Loucy (cell line): Measurements from ENCODE around the gene NUP214.

Source experiments
- H2AFZ ChIP-seq: fragments of 200-600 bp; sonication (generic); 2 replicates; pipeline ENCODE4 v1.6.0; 2016; ENCODE audit warnings: antibody characterized with exemption, mild to moderate bottlenecking, low read length, moderate library complexity
- H3F3A ChIP-seq: fragments of 200-600 bp; 2 replicates; pipeline ENCODE4 v1.6.0; 2016; ENCODE audit warnings: antibody characterized with exemption, low read depth, mild to moderate bottlenecking
- H3K27me3 ChIP-seq: fragments of 200-600 bp; sonication (generic); 2 replicates; pipeline ENCODE4 v1.6.1; 2014; ENCODE audit warnings: low read length, mild to moderate bottlenecking; ENCODE audit not compliant: insufficient read depth, poor library complexity, severe bottlenecking
- H3K36me3 ChIP-seq: fragments of 200-600 bp; sonication (generic); 2 replicates; pipeline ENCODE4 v1.6.1; 2016; ENCODE audit warnings: low read length; ENCODE audit not compliant: insufficient read depth
- H3K4me1 ChIP-seq: fragments of 200-600 bp; sonication (generic); 2 replicates; pipeline ENCODE4 v1.5.1; 2014; ENCODE audit warnings: low read length, mild to moderate bottlenecking; ENCODE audit not compliant: insufficient read depth, poor library complexity, severe bottlenecking
- H3K4me2 ChIP-seq: fragments of 200-600 bp; sonication (generic); 2 replicates; pipeline ENCODE4 v1.6.0; 2014; ENCODE audit warnings: antibody characterized with exemption, low read length, low read depth, mild to moderate bottlenecking; ENCODE audit not compliant: poor library complexity, severe bottlenecking
- H3K4me3 ChIP-seq: fragments of 200-600 bp; sonication (generic); 2 replicates; pipeline ENCODE4 v1.5.1; 2014; ENCODE audit warnings: low read length, mild to moderate bottlenecking, mixed read lengths; ENCODE audit not compliant: poor library complexity, severe bottlenecking
- H3K79me2 ChIP-seq: fragments of 200-600 bp; sonication (generic); 2 replicates; pipeline ENCODE4 v1.6.1; 2014; ENCODE audit warnings: low read length; ENCODE audit not compliant: insufficient read depth
- H3K9ac ChIP-seq: fragments of 200-600 bp; sonication (generic); 2 replicates; pipeline ENCODE4 v1.6.0; 2014; ENCODE audit warnings: mild to moderate bottlenecking, low read depth, low read length, moderate library complexity; ENCODE audit not compliant: poor library complexity, severe bottlenecking
- H3K9me2 ChIP-seq: fragments of 200-600 bp; sonication (generic); replicated peaks from 2 replicates; pipeline ENCODE4 v1.6.1; 2016; ENCODE audit warnings: low read depth, low read length, mixed read lengths
- H3K9me3 ChIP-seq: fragments of 200-600 bp; sonication (generic); 2 replicates; pipeline ENCODE4 v1.6.1; 2014; ENCODE audit warnings: mild to moderate bottlenecking, antibody characterized with exemption, low read length, low read depth; ENCODE audit not compliant: insufficient read depth
- H4K20me1 ChIP-seq: fragments of 200-600 bp; sonication (generic); 2 replicates; pipeline ENCODE4 v1.6.0; 2014; ENCODE audit warnings: antibody characterized with exemption, low read length, mild to moderate bottlenecking; ENCODE audit not compliant: insufficient read depth, poor library complexity, severe bottlenecking
- CTCF ChIP-seq: fragments of 200-600 bp; sonication (generic); conservative IDR thresholded peaks from 2 replicates; pipeline ENCODE4 v1.5.1; 2014; ENCODE audit warnings: mild to moderate bottlenecking, antibody characterized with exemption, low read length
- EZH2phosphoT487 ChIP-seq: fragments of 200-600 bp; IDR thresholded peaks from 2 replicates; pipeline ENCODE4 v1.6.1; 2018; ENCODE audit warnings: antibody characterized with exemption, mild to moderate bottlenecking, moderate library complexity, borderline replicate concordance

NUP214 gene

GRCh38 chr9:131078427-131079366 is 46.7 kb upstream of the NUP214 start:
- no peak overlapping the region for H3K4me2 ChIP-seq
- no peaks in the 10 kb centered on the region for H3K27me3 ChIP-seq
- H3K9me2 ChIP-seq: no peaks in the 10 kb centered on the region
- no peaks in the 10 kb centered on the region for H3K36me3 ChIP-seq
- no peaks in the 10 kb centered on the region for H3K9me3 ChIP-seq
- no peak overlapping the region for H3K9ac ChIP-seq
- no peak overlapping the region for H2AFZ ChIP-seq
- H3F3A ChIP-seq: no peaks in the 10 kb centered on the region
- no peaks in the 10 kb centered on the region for H3K79me2 ChIP-seq
- no peak overlapping the region for H3K4me3 ChIP-seq
- H4K20me1 ChIP-seq: no peaks in the 10 kb centered on the region
- no peaks in the 10 kb centered on the region for H3K4me1 ChIP-seq
- TF ChIP-seq EZH2phosphoT487: no peak
- TF ChIP-seq CTCF: no peak

- H3K9me3 ChIP-seq: no peaks in the 10 kb centered on the region
- no peaks in the 10 kb centered on the region for H3K4me1 ChIP-seq
- TF ChIP-seq CTCF (no peak), EZH2phosphoT487 (no peak)
- no peaks in the 10 kb centered on the region for H3K36me3 ChIP-seq
- no peaks in the 10 kb centered on the region for H3K27me3 ChIP-seq
- H3K4me2 ChIP-seq: no peak overlapping the region
- no peak overlapping the region for H3K9ac ChIP-seq
- no peaks in the 10 kb centered on the region for H3K9me2 ChIP-seq
- H4K20me1 ChIP-seq: no peaks in the 10 kb centered on the region
- H3K4me3 ChIP-seq: no peak overlapping the region
- H2AFZ ChIP-seq: no peak overlapping the region
- H3K79me2 ChIP-seq: no peaks in the 10 kb centered on the region
- H3F3A ChIP-seq: no peaks in the 10 kb centered on the region
These were observed 44.8 kb upstream of the NUP214 start for GRCh38 chr9:131080589-131080988.

GRCh38 chr9:131081868-131082267 is 43.5 kb upstream of the NUP214 start:
- Histone ChIP-seq H3K9me3 (no peaks in the 10 kb centered on the region), H3K4me2 (no peak overlapping the region), H3K27me3 (no peaks in the 10 kb centered on the region), H3K79me2 (no peaks in the 10 kb centered on the region), H3K9me2 (no peaks in the 10 kb centered on the region), H3K4me1 (no peaks in the 10 kb centered on the region), H2AFZ (no peak overlapping the region), H3K36me3 (no peaks in the 10 kb centered on the region), H3K9ac (no peak overlapping the region), H3F3A (no peaks in the 10 kb centered on the region), H4K20me1 (no peaks in the 10 kb centered on the region), H3K4me3 (no peak overlapping the region)
- TF ChIP-seq EZH2phosphoT487 (no peak), CTCF (no peak)
